Measurements from ENCODE around the gene FBXO2.
A peak's percentile ranks its signal among the peaks of the same experiment; 100 is the strongest.

Gene FBXO2

GRCh38 chr1:11693024-11693590 lies 38.9 kb upstream of the FBXO2 start:
- Histone ChIP-seq H3K79me2 (ENCODE audit: low read length) (no peaks in the 10 kb centered on the region), H3K9me2 (replicated peaks; ENCODE audit: insufficient read depth, low read length) (no peaks in the 10 kb centered on the region), H3F3A (ENCODE audit: insufficient read depth, low read length) (no peaks in the 10 kb centered on the region), H3K4me2 (ENCODE audit: low read depth, low read length) (no peak overlapping the region), H4K20me1 (ENCODE audit: insufficient read depth, low read length) (no peaks in the 10 kb centered on the region), H3K36me3 (replicated peaks; ENCODE audit: insufficient read depth, low read length) (no peaks in the 10 kb centered on the region), H3K9ac (ENCODE audit: low read length) (no peak overlapping the region), H3K27me3 (replicated peaks; ENCODE audit: insufficient read depth, low read length) (peaks cover 80% of the 10 kb centered on the region), H3K4me3 (ENCODE audit: low read length) (no peak overlapping the region), H3K4me1 (ENCODE audit: low read length) (no peaks in the 10 kb centered on the region), H3K27ac (ENCODE audit: low read length) (no peak overlapping the region), H2AFZ (ENCODE audit: low read length) (no peak overlapping the region), H3K9me3 (replicated peaks; ENCODE audit: insufficient read depth, low read length) (no peaks in the 10 kb centered on the region)
- TF ChIP-seq EZH2 (optimal IDR thresholded peaks at IDR 0.05; ENCODE audit: low read depth, low read length) (no peak), EZH2phosphoT487 (IDR thresholded peaks at IDR 0.05; ENCODE audit: low read length) (no peak)
- TF ChIP-seq, protein P1, sequence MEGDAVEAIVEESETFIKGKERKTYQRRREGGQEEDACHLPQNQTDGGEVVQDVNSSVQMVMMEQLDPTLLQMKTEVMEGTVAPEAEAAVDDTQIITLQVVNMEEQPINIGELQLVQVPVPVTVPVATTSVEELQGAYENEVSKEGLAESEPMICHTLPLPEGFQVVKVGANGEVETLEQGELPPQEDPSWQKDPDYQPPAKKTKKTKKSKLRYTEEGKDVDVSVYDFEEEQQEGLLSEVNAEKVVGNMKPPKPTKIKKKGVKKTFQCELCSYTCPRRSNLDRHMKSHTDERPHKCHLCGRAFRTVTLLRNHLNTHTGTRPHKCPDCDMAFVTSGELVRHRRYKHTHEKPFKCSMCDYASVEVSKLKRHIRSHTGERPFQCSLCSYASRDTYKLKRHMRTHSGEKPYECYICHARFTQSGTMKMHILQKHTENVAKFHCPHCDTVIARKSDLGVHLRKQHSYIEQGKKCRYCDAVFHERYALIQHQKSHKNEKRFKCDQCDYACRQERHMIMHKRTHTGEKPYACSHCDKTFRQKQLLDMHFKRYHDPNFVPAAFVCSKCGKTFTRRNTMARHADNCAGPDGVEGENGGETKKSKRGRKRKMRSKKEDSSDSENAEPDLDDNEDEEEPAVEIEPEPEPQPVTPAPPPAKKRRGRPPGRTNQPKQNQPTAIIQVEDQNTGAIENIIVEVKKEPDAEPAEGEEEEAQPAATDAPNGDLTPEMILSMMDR (IDR thresholded peaks at IDR 0.05; ENCODE audit: low read length), result no peak
- DNase-seq, result no peak

GRCh38 chr1:11691928-11692711 lies 37.9 kb upstream of the FBXO2 start:
- DNase-seq, result no peak
- TF ChIP-seq EZH2phosphoT487 (IDR thresholded peaks at IDR 0.05; ENCODE audit: low read length), result no peak
- TF ChIP-seq, protein P1 (IDR thresholded peaks at IDR 0.05; ENCODE audit: low read length), result no peak
- peak; percentile 77 for TF ChIP-seq EZH2 (optimal IDR thresholded peaks at IDR 0.05; ENCODE audit: low read depth, low read length)
- H2AFZ ChIP-seq (ENCODE audit: low read length), result no peak overlapping the region
- no peaks in the 10 kb centered on the region for H3K36me3 ChIP-seq (replicated peaks; ENCODE audit: insufficient read depth, low read length)
- no peak overlapping the region for H3K4me3 ChIP-seq (ENCODE audit: low read length)
- H3F3A ChIP-seq (ENCODE audit: insufficient read depth, low read length), result no peaks in the 10 kb centered on the region
- no peaks in the 10 kb centered on the region for H3K9me3 ChIP-seq (replicated peaks; ENCODE audit: insufficient read depth, low read length)
- no peak overlapping the region for H3K9ac ChIP-seq (ENCODE audit: low read length)
- H3K4me1 ChIP-seq (ENCODE audit: low read length), result no peaks in the 10 kb centered on the region
- H4K20me1 ChIP-seq (ENCODE audit: insufficient read depth, low read length), result no peaks in the 10 kb centered on the region
- H3K4me2 ChIP-seq (ENCODE audit: low read depth, low read length), result no peak overlapping the region
- peaks cover 73% of the 10 kb centered on the region for H3K27me3 ChIP-seq (replicated peaks; ENCODE audit: insufficient read depth, low read length)
- no peaks in the 10 kb centered on the region for H3K79me2 ChIP-seq (ENCODE audit: low read length)
- H3K27ac ChIP-seq (ENCODE audit: low read length), result no peak overlapping the region
- no peaks in the 10 kb centered on the region for H3K9me2 ChIP-seq (replicated peaks; ENCODE audit: insufficient read depth, low read length)

DNA sequence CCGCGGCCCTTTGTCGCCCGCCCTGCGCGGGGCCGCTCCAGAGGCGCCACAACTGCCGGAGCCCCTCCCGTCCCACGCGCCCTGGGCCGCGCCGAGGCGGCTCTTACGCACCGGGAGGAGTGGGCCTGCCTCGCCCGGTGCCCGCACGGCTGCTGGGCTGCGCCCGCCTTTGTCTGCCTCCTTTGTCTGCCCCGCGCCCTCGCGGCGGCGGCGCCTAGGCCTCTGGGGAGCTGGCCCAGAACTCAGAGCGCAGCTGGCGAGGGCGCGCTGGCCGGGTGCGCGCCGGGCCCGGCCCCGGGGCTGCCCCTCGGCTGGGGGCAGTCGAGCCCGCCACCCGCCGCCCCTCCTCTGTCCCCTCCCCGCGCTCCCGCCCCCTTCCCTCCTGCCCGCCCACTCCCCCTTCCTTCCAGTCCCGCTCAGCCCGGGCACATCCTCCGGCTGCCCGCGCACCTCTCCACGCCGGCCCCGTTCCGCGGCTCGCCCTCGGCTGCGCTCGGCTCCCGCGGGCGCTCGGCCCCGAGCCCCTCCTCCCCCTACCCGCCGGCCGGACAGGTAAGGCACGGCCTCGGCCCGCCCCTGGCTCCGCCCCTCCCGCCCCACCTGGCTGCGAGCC lies 37.2 kb upstream of the FBXO2 start, which contains the start of gene DRAXIN:
TSS of gene DRAXIN (plus strand) at position 409 of the 613 bp plus-strand sequence. CDS start 14,549 bp downstream, outside the sequence.
- H3K4me3 ChIP-seq (ENCODE audit: low read length), result no peak within 1 kb of the TSS

More for the DNA sequence above, 37.2 kb upstream of the FBXO2 start, which contains the start of gene DRAXIN:
- Histone ChIP-seq H3K27ac (ENCODE audit: low read length) (no peak within 1 kb of the TSS), H3K4me1 (ENCODE audit: low read length) (no peaks in the 10 kb centered on the region), H3K27me3 (replicated peaks; ENCODE audit: insufficient read depth, low read length) (peaks cover 70% of the 10 kb centered on the region), H4K20me1 (ENCODE audit: insufficient read depth, low read length) (no peaks in the 10 kb centered on the region), H2AFZ (ENCODE audit: low read length) (no peak within 1 kb of the TSS), H3K9ac (ENCODE audit: low read length) (no peak within 1 kb of the TSS), H3K4me2 (ENCODE audit: low read depth, low read length) (no peak within 1 kb of the TSS), H3K9me2 (replicated peaks; ENCODE audit: insufficient read depth, low read length) (no peaks in the 10 kb centered on the region), H3K36me3 (replicated peaks; ENCODE audit: insufficient read depth, low read length) (no peaks in the 10 kb centered on the region), H3K79me2 (ENCODE audit: low read length) (no peaks in the 10 kb centered on the region), H3F3A (ENCODE audit: insufficient read depth, low read length) (no peaks in the 10 kb centered on the region), H3K9me3 (replicated peaks; ENCODE audit: insufficient read depth, low read length) (no peaks in the 10 kb centered on the region)
- TF ChIP-seq, protein P1 (IDR thresholded peaks at IDR 0.05; ENCODE audit: low read length), result no peak
- no peak for TF ChIP-seq EZH2 (optimal IDR thresholded peaks at IDR 0.05; ENCODE audit: low read depth, low read length)
- TF ChIP-seq EZH2phosphoT487 (IDR thresholded peaks at IDR 0.05; ENCODE audit: low read length), result no peak
- no peak for DNase-seq

All from MM.1S (cell line).